Sigmoid colon (tissue), 4 donors: ENCODE measurements around the gene SFXN5.

Experiments
- CTCF ChIP-seq, 4 experiments: fragments of 450-650 bp in 3 of 4; fragments of 200-600 bp in 1 of 4; IDR thresholded peaks; one replicate each; pipeline ENCODE4 v1.5.1; 2016 to 2019; ENCODE audit warnings: antibody characterized with exemption in 4 of 4, mild to moderate bottlenecking in 3 of 4, moderate library complexity in 2 of 4
- POLR2AphosphoS5 ChIP-seq, 4 donors: sonication (generic); formaldehyde crosslinking; IDR thresholded peaks; one replicate each; pipeline ENCODE4 v1.6.1; 2017; ENCODE audit warnings: antibody characterized with exemption in 4 of 4

- no peak for TF ChIP-seq CTCF (IDR thresholded peaks at IDR 0.05)
- TF ChIP-seq POLR2AphosphoS5 (IDR thresholded peaks at IDR 0.05): peak in 2 of 4 donors; percentile 57 to 70
Observed at GRCh38 chr2:72920318-72921087, 151.0 kb downstream of the SFXN5 start.
